WERI-Rb-1 (cell line): Measurements from ENCODE around the gene HMCN2.

Source experiments
- DNase-seq: peaks from one replicate; pipeline ENCODE4 v3.0.0-alpha.2; 2020
- H3K27ac ChIP-seq: fragments of 250-450 bp; sonication (Bioruptor Pico); 2 replicates; pipeline ENCODE4 v1.5.1; 2020; ENCODE audit warnings: mild to moderate bottlenecking, moderate library complexity
- H3K27me3 ChIP-seq: fragments of 250-450 bp; sonication (Bioruptor Pico); 2 replicates; pipeline ENCODE4 v1.5.1; 2021; ENCODE audit warnings: mild to moderate bottlenecking, low read depth, moderate library complexity; ENCODE audit not compliant: insufficient read depth, severe bottlenecking
- H3K36me3 ChIP-seq: fragments of 250-450 bp; sonication (Bioruptor Pico); 2 replicates; pipeline ENCODE4 v1.5.1; 2020; ENCODE audit warnings: mild to moderate bottlenecking, moderate library complexity
- H3K4me3 ChIP-seq: 2 replicates; pipeline ENCODE4 v1.5.1; 2011; ENCODE audit warnings: low read depth, mild to moderate bottlenecking, control low read depth, low read length
- H3K9me3 ChIP-seq: fragments of 250-450 bp; sonication (Bioruptor Pico); 2 replicates; pipeline ENCODE4 v1.5.1; 2021; ENCODE audit warnings: mild to moderate bottlenecking, moderate library complexity; ENCODE audit not compliant: severe bottlenecking
- CTCF ChIP-seq: IDR thresholded peaks from 2 replicates; pipeline ENCODE4 v1.5.1; 2011; ENCODE audit warnings: low read depth, mild to moderate bottlenecking, control low read depth, inconsistent platforms, low read length

HMCN2 gene

GRCh38 chr9:130452835-130453234 is 187.3 kb downstream of the HMCN2 start:
- no peak for DNase-seq
- Histone ChIP-seq H3K9me3 (no peaks in the 10 kb centered on the region), H3K36me3 (no peaks in the 10 kb centered on the region), H3K4me3 (no peak overlapping the region), H3K27ac (no peak overlapping the region), H3K27me3 (no peaks in the 10 kb centered on the region)
- no peak for TF ChIP-seq CTCF

GRCh38 chr9:130453487-130453886 is 187.9 kb downstream of the HMCN2 start:
- H3K27me3 ChIP-seq = no peaks in the 10 kb centered on the region
- no peak for TF ChIP-seq CTCF
- no peaks in the 10 kb centered on the region for H3K36me3 ChIP-seq
- H3K27ac ChIP-seq = no peak overlapping the region
- no peak for DNase-seq
- no peak overlapping the region for H3K4me3 ChIP-seq
- no peaks in the 10 kb centered on the region for H3K9me3 ChIP-seq

GRCh38 chr9:130454096-130454811 is 188.7 kb downstream of the HMCN2 start:
- DNase-seq = no peak
- Histone ChIP-seq H3K36me3 (no peaks in the 10 kb centered on the region; the same call in 1 of the 2 replicates), H3K27ac (no peak overlapping the region), H3K4me3 (no peak overlapping the region), H3K9me3 (no peaks in the 10 kb centered on the region), H3K27me3 (no peaks in the 10 kb centered on the region)
- peak; percentile 45; the same call in 1 of the 2 replicates for TF ChIP-seq CTCF

- no peak for DNase-seq
- H3K27ac ChIP-seq = no peak overlapping the region
- no peaks in the 10 kb centered on the region for H3K9me3 ChIP-seq
- TF ChIP-seq CTCF = no peak
- no peak overlapping the region for H3K4me3 ChIP-seq
- H3K27me3 ChIP-seq = no peaks in the 10 kb centered on the region
- H3K36me3 ChIP-seq = no peaks in the 10 kb centered on the region; the same call in 1 of the 2 replicates
These were observed 189.3 kb downstream of the HMCN2 start for GRCh38 chr9:130454812-130455325.

DNA sequence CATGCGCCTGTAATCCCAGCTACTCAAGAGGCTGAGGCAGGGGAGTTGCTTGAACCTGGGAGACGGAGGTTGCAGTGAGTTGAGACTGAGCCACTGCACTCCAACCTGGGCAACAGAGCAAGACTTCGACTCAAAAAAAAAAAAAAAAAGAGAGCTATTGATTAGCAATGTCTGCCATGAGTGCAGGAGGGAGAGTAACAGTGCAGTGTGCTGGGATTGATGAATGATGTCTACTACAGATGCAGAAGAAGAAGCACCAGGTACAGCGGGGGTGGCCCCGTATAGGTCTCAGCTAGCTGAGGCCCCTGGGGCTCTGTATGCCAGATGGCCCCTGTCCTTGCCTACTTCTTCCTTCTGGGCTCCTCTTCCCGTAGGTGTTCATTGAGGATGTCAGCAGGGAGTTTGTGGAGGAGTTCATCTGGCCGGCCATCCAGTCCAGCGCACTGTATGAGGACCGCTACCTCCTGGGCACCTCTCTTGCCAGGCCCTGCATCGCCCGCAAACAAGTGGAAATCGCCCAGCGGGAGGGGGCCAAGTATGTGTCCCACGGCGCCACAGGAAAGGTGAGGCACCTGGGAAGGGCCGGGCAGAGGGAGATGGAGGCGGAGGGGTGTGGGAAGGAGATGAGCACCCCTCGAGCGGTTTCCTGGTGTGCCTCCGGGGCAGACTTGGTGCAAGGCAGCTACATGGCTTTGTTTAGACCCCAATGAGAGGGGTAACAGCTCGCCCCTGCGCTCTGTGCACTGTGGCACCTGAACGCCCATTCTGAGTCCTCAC is 192.7 kb downstream of the HMCN2 start:
- DNase-seq = no peak
- H3K36me3 ChIP-seq = peaks cover 13% of the 10 kb centered on the region
- no peaks in the 10 kb centered on the region for H3K9me3 ChIP-seq
- H3K27me3 ChIP-seq = no peaks in the 10 kb centered on the region
- no peak for TF ChIP-seq CTCF
- no peak overlapping the region for H3K4me3 ChIP-seq
- no peak overlapping the region for H3K27ac ChIP-seq
